GM10847 (cell line): ENCODE results near the gene DNAJC17.

Experiments used
- POLR2A ChIP-seq: IDR thresholded peaks from 2 replicates; pipeline ENCODE4 v1.6.1; 2011; ENCODE audit not compliant: insufficient read length; ENCODE audit errors: extremely low read depth

Gene DNAJC17

GRCh38 chr15:40747685-40748631 lies 59.3 kb downstream of the DNAJC17 start:
- TF ChIP-seq POLR2A = no peak

- TF ChIP-seq POLR2A = no peak
These were observed 60.3 kb downstream of the DNAJC17 start for GRCh38 chr15:40746916-40747418.

GRCh38 chr15:40744815-40745152 lies 62.5 kb downstream of the DNAJC17 start:
- TF ChIP-seq POLR2A = no peak

- no peak for TF ChIP-seq POLR2A
These were observed 63.1 kb downstream of the DNAJC17 start for GRCh38 chr15:40743921-40744814.

- no peak for TF ChIP-seq POLR2A
These were observed 63.8 kb downstream of the DNAJC17 start for GRCh38 chr15:40743485-40743901.

GRCh38 chr15:40739854-40740253 lies 67.4 kb downstream of the DNAJC17 start:
- no peak for TF ChIP-seq POLR2A

GRCh38 chr15:40739047-40739446 lies 68.2 kb downstream of the DNAJC17 start:
- no peak for TF ChIP-seq POLR2A

GRCh38 chr15:40737048-40737447 lies 70.2 kb downstream of the DNAJC17 start:
- TF ChIP-seq POLR2A = no peak

GRCh38 chr15:40736575-40736974 lies 70.7 kb downstream of the DNAJC17 start:
- TF ChIP-seq POLR2A = no peak

- no peak for TF ChIP-seq POLR2A
These were observed 76.2 kb downstream of the DNAJC17 start for GRCh38 chr15:40731034-40731433.

GRCh38 chr15:40723919-40724318 lies 83.4 kb downstream of the DNAJC17 start:
- TF ChIP-seq POLR2A = no peak

- no peak for TF ChIP-seq POLR2A
These were observed 84.3 kb downstream of the DNAJC17 start for GRCh38 chr15:40722934-40723333.

- TF ChIP-seq POLR2A = no peak
These were observed 84.9 kb downstream of the DNAJC17 start for GRCh38 chr15:40722354-40722753.

GRCh38 chr15:40721701-40722100 lies 85.6 kb downstream of the DNAJC17 start:
- no peak for TF ChIP-seq POLR2A

GRCh38 chr15:40716165-40716564 lies 91.1 kb downstream of the DNAJC17 start:
- no peak for TF ChIP-seq POLR2A
